Esophagus squamous epithelium (tissue), 4 donors: Measurements from ENCODE around the gene RHOD.

Experiments
- POLR2A ChIP-seq, 4 donors: fragments of 450-650 bp; IDR thresholded peaks; one replicate each; pipeline ENCODE4 v1.6.1; 2017; ENCODE audit warnings: antibody characterized with exemption in 4 of 4, mild to moderate bottlenecking in 4 of 4, moderate library complexity in 3 of 4
- TF ChIP-seq, protein P1 (sequence below), 6 experiments: fragments of 450-650 bp in 4 of 6; fragments of 200-600 bp in 2 of 6; sonication (generic) in 2 of 6; IDR thresholded peaks; one replicate each; pipeline ENCODE4 v1.5.1; 2016 to 2019; ENCODE audit warnings: antibody characterized with exemption in 6 of 6, mild to moderate bottlenecking in 4 of 6, moderate library complexity in 4 of 6

- TF ChIP-seq, protein P1, sequence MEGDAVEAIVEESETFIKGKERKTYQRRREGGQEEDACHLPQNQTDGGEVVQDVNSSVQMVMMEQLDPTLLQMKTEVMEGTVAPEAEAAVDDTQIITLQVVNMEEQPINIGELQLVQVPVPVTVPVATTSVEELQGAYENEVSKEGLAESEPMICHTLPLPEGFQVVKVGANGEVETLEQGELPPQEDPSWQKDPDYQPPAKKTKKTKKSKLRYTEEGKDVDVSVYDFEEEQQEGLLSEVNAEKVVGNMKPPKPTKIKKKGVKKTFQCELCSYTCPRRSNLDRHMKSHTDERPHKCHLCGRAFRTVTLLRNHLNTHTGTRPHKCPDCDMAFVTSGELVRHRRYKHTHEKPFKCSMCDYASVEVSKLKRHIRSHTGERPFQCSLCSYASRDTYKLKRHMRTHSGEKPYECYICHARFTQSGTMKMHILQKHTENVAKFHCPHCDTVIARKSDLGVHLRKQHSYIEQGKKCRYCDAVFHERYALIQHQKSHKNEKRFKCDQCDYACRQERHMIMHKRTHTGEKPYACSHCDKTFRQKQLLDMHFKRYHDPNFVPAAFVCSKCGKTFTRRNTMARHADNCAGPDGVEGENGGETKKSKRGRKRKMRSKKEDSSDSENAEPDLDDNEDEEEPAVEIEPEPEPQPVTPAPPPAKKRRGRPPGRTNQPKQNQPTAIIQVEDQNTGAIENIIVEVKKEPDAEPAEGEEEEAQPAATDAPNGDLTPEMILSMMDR (IDR thresholded peaks at IDR 0.05) = no peak
- TF ChIP-seq POLR2A (IDR thresholded peaks at IDR 0.05) = no peak
Observed at GRCh38 chr11:67045314-67045713, 11.3 kb upstream of the RHOD start.
